RCC 7860 (cell line): ENCODE measurements around the gene TMEM219.
A peak's percentile ranks its signal among the peaks of the same experiment; 100 is the strongest.
"Not testable (repeated sequence)": the region's sequence is repeated elsewhere in the genome, so short reads cannot be mapped to it uniquely, and the experiment has no call there.

Source experiments
- DNase-seq: peaks from one replicate; pipeline ENCODE4 v3.0.0-alpha.2; 2015; ENCODE audit warnings: low spot score
- FAIRE-seq: peaks from 2 replicates; lab custom pipeline; 2012; peaks lifted over from hg19 to GRCh38; lab: Jason Lieb, UNC

The TMEM219 gene

GRCh38 chr16:29961479-29962343 lies at the start of gene TMEM219:
Gene TMEM219 (plus strand): TSS chr16:29962079. CDS start chr16:29963144, 1,065 bp downstream.
- DNase-seq (peak; percentile 78), FAIRE-seq (no peak)

GRCh38 chr16:29912087-29912486 lies 49.8 kb upstream of the TMEM219 start:
- no peak for DNase-seq
- no peak for FAIRE-seq

GRCh38 chr16:29913514-29913913 lies 48.4 kb upstream of the TMEM219 start:
- DNase-seq (no peak), FAIRE-seq (no peak)

DNA sequence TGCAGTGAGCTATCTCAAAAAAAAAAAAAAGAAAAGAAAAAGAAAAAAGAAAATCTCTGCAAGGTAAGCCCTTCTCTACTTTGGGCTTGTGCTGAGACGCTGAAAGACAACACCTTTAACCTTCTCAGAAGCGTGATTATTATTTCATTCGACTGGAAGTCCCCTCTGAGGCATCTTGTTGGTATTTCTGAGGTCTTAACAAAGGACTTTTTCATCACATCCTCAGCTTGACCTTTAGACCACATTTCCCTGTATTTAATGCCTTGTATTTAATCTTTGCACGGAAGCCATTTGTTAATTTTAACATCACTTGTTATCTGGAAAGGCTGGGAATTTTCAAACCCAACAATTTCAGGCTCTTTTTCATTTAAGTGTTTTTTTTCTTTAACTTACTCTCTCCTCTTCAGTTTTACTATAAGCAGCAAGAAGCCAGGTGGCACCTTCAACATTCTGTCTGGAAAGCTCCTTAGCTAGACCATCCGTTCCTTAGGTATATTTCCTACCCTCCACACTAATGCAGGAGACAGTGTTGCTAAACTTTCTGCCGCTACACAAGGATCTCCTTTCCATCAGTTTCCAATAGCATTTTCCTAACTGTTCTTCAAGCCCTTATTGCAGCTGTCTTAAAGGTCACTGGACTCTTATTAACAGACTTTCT lies 46.2 kb upstream of the TMEM219 start:
- FAIRE-seq, result peak; percentile 89
- DNase-seq, result peak; percentile 75

DNA sequence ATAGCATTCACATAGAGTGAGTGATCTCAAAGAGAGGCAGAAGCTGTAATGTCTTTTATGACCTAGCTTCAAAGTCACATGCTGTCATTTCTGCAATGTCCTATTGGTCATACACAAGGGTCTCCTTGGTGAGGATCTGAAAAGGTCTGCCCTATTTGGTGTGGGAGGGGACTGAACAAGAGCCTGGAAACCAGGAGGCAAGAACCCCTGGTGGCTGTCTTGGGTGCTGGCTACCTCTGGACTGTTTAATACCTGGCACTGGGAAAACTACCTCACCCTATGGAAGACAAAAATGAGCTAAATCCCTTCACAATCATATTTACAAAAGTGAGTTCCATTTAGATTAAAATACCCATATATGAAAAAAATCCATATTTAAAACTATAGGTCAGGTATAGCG lies 44.9 kb upstream of the TMEM219 start:
- peak; percentile 13 for DNase-seq

GRCh38 chr16:29920288-29921033 lies 41.4 kb upstream of the TMEM219 start:
- FAIRE-seq, result no peak
- no peak for DNase-seq

More for the DNA sequence above, 44.9 kb upstream of the TMEM219 start:
- no peak for FAIRE-seq

- DNase-seq, result no peak
- FAIRE-seq, result no peak
Measured at GRCh38 chr16:29921034-29921385, 40.9 kb upstream of the TMEM219 start.

GRCh38 chr16:29922326-29922725 lies 39.6 kb upstream of the TMEM219 start:
- FAIRE-seq (no peak), DNase-seq (no peak)

GRCh38 chr16:29922986-29923501 lies 38.8 kb upstream of the TMEM219 start:
- no peak for FAIRE-seq
- DNase-seq, result no peak

- FAIRE-seq, result no peak
- no peak for DNase-seq
Measured at GRCh38 chr16:29925105-29925756, 36.6 kb upstream of the TMEM219 start.

GRCh38 chr16:29925781-29926710 lies 35.8 kb upstream of the TMEM219 start, which contains the start of gene KCTD13:
Gene KCTD13 (minus strand): TSS chr16:29926226. CDS start chr16:29926033, 193 bp downstream.
- peak; percentile 73 for DNase-seq
- no peak for FAIRE-seq

DNA sequence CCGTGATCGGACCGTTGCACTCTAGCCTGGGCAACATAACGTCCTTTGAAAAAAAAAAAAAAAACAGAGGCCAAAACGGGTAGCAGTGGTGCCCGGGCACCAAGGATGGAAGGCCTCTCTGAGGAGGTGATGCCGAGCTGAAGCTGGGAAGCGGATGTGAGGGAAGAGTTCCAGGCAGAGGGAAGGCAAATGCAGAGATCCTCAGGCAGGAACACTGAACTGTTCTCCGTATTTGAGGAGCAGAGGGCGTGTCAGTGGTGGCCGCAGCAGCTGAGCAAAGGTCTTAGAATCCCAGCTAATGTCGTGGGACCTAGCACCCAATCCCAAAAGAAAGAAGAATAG lies 35.2 kb upstream of the TMEM219 start:
- DNase-seq (no peak), FAIRE-seq (no peak)

DNA sequence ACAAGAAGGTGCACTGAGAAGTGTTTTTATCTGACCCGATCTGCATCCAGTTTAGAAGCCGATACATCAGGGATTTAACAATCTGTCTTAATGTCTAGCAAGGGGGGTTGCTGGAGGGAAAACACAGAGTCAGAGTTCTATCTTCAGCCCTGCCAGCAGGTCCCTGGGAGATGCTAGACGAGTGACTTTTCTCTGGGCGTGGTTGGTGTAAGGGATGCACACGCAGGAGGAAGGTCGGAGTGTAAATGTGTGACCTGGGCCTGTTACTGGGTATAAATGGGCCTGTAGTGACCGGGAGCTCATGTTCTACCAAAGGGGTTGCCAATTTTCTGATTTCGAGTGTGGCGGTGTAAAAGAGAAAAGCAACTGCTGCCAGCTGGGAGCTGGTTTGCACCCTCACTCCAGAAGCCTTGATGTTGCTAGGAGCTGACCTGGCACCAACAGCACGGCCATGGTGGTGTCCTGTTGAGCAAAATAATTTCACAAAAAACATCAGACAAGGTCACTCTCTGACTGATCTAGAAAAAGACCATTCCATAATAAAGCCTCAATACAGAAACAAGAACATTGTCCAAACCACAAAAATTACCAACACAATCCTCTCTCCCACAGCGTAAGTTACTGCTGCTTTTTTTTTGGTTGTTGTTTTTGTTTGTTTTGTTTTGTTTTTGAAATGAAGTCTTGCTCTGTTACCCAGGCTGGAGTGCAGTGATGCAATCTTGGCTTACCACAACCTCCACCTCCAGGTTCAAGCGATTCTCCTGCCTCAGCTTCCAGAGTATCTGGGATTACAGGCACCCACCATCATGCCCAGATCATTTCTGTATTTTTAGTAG lies 34.6 kb upstream of the TMEM219 start:
- FAIRE-seq (no peak), DNase-seq (no peak)

DNA sequence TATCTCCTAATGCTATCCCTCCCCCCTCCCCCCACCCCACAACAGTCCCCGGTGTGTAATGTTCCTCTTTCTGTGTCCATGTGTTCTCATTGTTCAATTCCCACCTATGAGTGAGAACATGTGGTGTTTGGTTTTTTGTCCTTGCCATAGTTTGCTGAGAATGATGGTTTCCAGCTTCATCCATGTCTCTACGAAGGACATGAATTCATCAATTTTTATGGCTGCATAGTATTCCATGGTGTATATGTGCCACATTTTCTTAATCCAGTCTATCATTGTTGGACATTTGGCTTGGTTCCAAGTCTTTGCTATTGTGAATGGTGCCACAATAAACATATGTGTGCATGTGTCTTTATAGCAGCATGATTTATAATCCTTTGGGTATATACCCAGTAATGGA lies 30.1 kb upstream of the TMEM219 start:
- FAIRE-seq, DNase-seq: not testable (repeated sequence)

- DNase-seq (no peak), FAIRE-seq (no peak)
Measured at GRCh38 chr16:29940656-29941055, 21.2 kb upstream of the TMEM219 start.

DNA sequence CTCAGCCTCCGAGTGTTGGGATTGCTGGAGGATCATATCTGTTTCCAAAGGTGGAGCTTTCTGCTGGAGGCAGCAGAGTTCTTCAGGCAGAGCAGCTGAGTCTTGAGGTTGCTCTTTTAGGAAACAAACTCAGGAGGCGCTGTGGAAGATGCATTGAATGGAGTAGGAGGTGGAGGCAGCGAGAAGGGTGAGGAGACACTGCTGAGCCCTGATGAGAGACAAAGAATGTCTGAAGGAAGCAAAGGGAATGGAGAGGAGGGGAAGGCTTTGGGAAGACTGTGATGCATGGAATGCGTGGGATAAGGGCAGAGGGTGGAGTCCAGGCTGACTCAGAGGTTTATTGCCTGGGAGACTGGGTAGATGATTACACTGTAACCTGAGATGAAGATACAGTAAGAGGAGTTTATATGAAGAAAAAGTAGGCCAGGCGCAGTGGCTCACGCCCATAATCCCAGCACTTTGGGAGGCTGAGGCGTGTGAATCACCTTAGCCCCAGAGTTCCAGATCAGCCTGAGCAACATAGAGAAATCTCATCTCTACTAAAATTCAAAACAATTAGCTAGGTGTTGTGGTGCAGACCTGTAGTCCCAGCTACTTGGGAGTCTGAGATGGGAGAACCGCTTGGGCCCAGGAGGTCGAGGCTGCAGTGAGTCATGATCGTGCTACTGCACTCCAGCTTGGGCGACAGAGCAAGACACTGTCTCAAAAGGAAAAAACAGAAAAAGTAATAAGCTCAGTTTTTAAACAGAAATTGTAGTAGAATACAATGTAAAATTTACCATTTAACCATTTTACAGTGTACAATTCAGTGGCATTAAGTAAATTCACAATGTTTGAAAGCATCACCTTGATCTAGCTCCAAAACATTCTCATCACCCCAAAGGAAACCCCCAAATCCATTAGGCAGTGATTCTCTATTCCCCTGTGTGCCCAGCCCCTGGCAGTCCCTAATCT lies 17.8 kb upstream of the TMEM219 start:
- DNase-seq (peak; percentile 99), FAIRE-seq (peak; percentile 96)

DNA sequence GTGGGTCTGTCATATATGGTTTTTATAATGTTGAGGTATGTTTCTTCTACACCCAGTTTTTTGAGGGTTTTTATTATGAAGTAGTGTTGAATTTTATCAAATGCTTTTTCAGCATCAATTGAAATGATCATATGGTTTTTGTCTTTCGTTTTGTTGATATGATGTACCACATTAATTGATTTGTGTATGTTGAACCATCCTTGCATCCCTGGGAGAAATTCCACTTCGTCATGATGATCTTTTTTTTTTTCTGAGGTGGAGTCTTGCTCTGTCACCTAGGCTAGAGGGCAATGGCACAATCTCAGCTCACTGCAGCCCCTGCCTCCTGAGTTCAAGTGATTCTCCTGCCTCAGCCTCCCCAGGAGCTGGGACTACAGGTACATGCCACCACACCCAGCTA lies 14.0 kb upstream of the TMEM219 start:
- DNase-seq (no peak), FAIRE-seq (no peak)
